Right lobe of liver (tissue), 4 donors: ENCODE data around the gene ARHGEF40.
A peak's percentile ranks its signal among the peaks of the same experiment; 100 is the strongest.

Source experiments
- POLR2A ChIP-seq: fragments of 450-650 bp; IDR thresholded peaks from one replicate; pipeline ENCODE4 v1.6.1; 2017; ENCODE audit warnings: antibody characterized with exemption, mild to moderate bottlenecking
- TF ChIP-seq, protein P1 (sequence below), 4 donors: fragments of 200-600 bp in 3 of 4; fragments of 450-650 bp in 1 of 4; IDR thresholded peaks; one replicate each; pipeline versions ENCODE4 v1.5.1 to v1.8.0; 2016 to 2022; ENCODE audit warnings: antibody characterized with exemption in 4 of 4, mild to moderate bottlenecking in 2 of 4
- donor health status: DM: no; HTN: no; CAD: no.
- donor health status: DM: no; HTN: no; CAD: no.
- donor health status: DM: no; HTN: yes; CAD: no.

DNA sequence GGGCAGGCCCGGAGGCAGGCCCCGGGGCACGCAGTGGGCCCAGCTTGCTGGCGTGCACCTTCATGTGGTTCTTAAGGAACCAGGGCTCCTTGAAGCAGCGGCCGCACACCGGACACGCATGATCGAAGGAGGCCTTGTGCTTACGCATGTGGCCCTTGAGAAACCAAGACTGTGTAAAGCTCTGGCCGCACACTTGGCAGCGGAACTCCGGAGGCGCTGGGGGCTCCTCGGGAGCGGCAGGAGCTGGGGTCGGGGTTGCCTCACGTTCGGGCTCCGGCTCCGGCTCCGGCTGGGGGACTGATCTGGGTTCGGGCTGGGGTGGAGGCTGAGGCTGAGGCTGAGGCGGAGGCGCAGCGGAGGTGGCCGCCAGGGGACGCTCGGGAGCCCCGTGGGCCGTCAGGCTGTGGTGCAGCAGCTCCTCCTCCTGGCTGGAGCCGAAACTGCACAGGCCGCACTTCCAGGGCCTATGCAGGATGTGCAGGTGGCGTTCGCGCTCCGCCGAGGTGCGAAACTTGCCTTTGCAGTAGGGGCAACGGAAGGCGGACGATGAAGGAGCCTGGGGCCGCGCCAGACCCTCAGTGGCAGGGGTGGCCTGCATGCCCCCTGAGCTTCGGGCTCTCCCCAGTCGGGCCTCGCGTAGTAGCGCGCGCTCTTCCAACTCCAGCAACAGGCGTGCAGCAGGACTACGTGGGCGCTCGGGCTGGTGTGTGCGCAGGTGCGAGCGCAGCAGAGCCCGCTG is 22.3 kb downstream of the ARHGEF40 start:
- TF ChIP-seq, protein P1, sequence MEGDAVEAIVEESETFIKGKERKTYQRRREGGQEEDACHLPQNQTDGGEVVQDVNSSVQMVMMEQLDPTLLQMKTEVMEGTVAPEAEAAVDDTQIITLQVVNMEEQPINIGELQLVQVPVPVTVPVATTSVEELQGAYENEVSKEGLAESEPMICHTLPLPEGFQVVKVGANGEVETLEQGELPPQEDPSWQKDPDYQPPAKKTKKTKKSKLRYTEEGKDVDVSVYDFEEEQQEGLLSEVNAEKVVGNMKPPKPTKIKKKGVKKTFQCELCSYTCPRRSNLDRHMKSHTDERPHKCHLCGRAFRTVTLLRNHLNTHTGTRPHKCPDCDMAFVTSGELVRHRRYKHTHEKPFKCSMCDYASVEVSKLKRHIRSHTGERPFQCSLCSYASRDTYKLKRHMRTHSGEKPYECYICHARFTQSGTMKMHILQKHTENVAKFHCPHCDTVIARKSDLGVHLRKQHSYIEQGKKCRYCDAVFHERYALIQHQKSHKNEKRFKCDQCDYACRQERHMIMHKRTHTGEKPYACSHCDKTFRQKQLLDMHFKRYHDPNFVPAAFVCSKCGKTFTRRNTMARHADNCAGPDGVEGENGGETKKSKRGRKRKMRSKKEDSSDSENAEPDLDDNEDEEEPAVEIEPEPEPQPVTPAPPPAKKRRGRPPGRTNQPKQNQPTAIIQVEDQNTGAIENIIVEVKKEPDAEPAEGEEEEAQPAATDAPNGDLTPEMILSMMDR (IDR thresholded peaks at IDR 0.05): peak; percentile 100
- TF ChIP-seq POLR2A: no peak
